ENCODE data around the gene MACROD2. TPM values are rescaled to one million over a fixed set of nuclear protein-coding genes. Genes with fewer than 3 reads are reported as not detected.
A peak's percentile ranks its signal among the peaks of the same experiment; 100 is the strongest.

MACROD2 gene
- total RNA-seq, 1 experiment from 2014 or later = 3.1 TPM

GRCh38 chr20:15098351-15098750 lies 1103.0 kb downstream of the MACROD2 start:
- Mint-ChIP-seq H3K36me3 (ENCODE audit: insufficient read depth, unreplicated experiment) (no peaks in the 10 kb centered on the region), H3K4me1 (ENCODE audit: insufficient read depth, unreplicated experiment) (peaks cover 5% of the 10 kb centered on the region), H3K27ac (ENCODE audit: low read depth, unreplicated experiment) (no peak overlapping the region), H3K4me3 (ENCODE audit: unreplicated experiment) (no peak overlapping the region), H3K9me3 (ENCODE audit: unreplicated experiment) (peaks cover 8% of the 10 kb centered on the region), H3K27me3 (ENCODE audit: insufficient read depth, unreplicated experiment) (no peaks in the 10 kb centered on the region)
- intact Hi-C loops (cut with micrococcal nuclease) = no loop called here
- no peak for TF ChIP-seq CTCF (IDR thresholded peaks at IDR 0.05; ENCODE audit: unreplicated experiment)
- CTCF ChIA-PET = no interaction called here
- DNase-seq (ENCODE audit: unreplicated experiment) = peak; percentile 1
- BruUV-seq (replicated peaks) = no TSS peak
- POLR2A ChIA-PET = no interaction called here

- no peak for DNase-seq (ENCODE audit: unreplicated experiment)
- peaks cover 5% of the 10 kb centered on the region for H3K4me1 Mint-ChIP-seq (ENCODE audit: insufficient read depth, unreplicated experiment)
- intact Hi-C loops (cut with micrococcal nuclease) = no loop called here
- no peaks in the 10 kb centered on the region for H3K36me3 Mint-ChIP-seq (ENCODE audit: insufficient read depth, unreplicated experiment)
- H3K4me3 Mint-ChIP-seq (ENCODE audit: unreplicated experiment) = no peak overlapping the region
- H3K27me3 Mint-ChIP-seq (ENCODE audit: insufficient read depth, unreplicated experiment) = no peaks in the 10 kb centered on the region
- H3K9me3 Mint-ChIP-seq (ENCODE audit: unreplicated experiment) = peaks cover 8% of the 10 kb centered on the region
- BruUV-seq (replicated peaks) = no TSS peak
- ChIA-PET CTCF (no interaction called here), POLR2A (interaction anchor here (0.5 to 0.9 kb wide), 3 partner anchors 8 to 30 kb away, joined by 3 to 5 read pairs (median 4); no protein-coding TSS in a partner anchor)
- TF ChIP-seq CTCF (IDR thresholded peaks at IDR 0.05; ENCODE audit: unreplicated experiment) = no peak
- H3K27ac Mint-ChIP-seq (ENCODE audit: low read depth, unreplicated experiment) = no peak overlapping the region
These were observed 1103.8 kb downstream of the MACROD2 start for GRCh38 chr20:15099130-15099529.

GRCh38 chr20:15100506-15101160 lies 1105.3 kb downstream of the MACROD2 start:
- Mint-ChIP-seq H3K36me3 (ENCODE audit: insufficient read depth, unreplicated experiment) (no peaks in the 10 kb centered on the region), H3K27ac (ENCODE audit: low read depth, unreplicated experiment) (no peak overlapping the region), H3K4me1 (ENCODE audit: insufficient read depth, unreplicated experiment) (peaks cover 5% of the 10 kb centered on the region), H3K4me3 (ENCODE audit: unreplicated experiment) (no peak overlapping the region), H3K27me3 (ENCODE audit: insufficient read depth, unreplicated experiment) (no peaks in the 10 kb centered on the region), H3K9me3 (ENCODE audit: unreplicated experiment) (peaks cover 8% of the 10 kb centered on the region)
- DNase-seq (ENCODE audit: unreplicated experiment) = no peak
- no peak for TF ChIP-seq CTCF (IDR thresholded peaks at IDR 0.05; ENCODE audit: unreplicated experiment)
- intact Hi-C loops (cut with micrococcal nuclease) = no loop called here
- POLR2A ChIA-PET = interaction anchor here (0.6 to 1.3 kb wide), 3 partner anchors 41 to 271 kb away, joined by 3 to 5 read pairs (median 3); no protein-coding TSS in a partner anchor
- no TSS peak for BruUV-seq (replicated peaks)
- CTCF ChIA-PET = no interaction called here

GRCh38 chr20:15107931-15108330 lies 1112.6 kb downstream of the MACROD2 start:
- POLR2A ChIA-PET = interaction anchor here (0.6 kb wide), 1 partner anchor 888 kb away, joined by 3 read pairs; no protein-coding TSS in a partner anchor
- TF ChIP-seq CTCF (IDR thresholded peaks at IDR 0.05; ENCODE audit: unreplicated experiment) = no peak
- no peak overlapping the region for H3K4me3 Mint-ChIP-seq (ENCODE audit: unreplicated experiment)
- peak overlapping the region; percentile 14 for H3K27ac Mint-ChIP-seq (ENCODE audit: low read depth, unreplicated experiment)
- no peaks in the 10 kb centered on the region for H3K27me3 Mint-ChIP-seq (ENCODE audit: insufficient read depth, unreplicated experiment)
- CTCF ChIA-PET = no interaction called here
- peaks cover 5% of the 10 kb centered on the region for H3K4me1 Mint-ChIP-seq (ENCODE audit: insufficient read depth, unreplicated experiment)
- DNase-seq (ENCODE audit: unreplicated experiment) = no peak
- no peaks in the 10 kb centered on the region for H3K9me3 Mint-ChIP-seq (ENCODE audit: unreplicated experiment)
- intact Hi-C loops (cut with micrococcal nuclease) = no loop called here
- BruUV-seq (replicated peaks) = no TSS peak
- H3K36me3 Mint-ChIP-seq (ENCODE audit: insufficient read depth, unreplicated experiment) = no peaks in the 10 kb centered on the region

All from MCF 10A (cell line).